ENCODE data around the gene LRIG3. TPM values are rescaled to one million over a fixed set of nuclear protein-coding genes. Genes with fewer than 3 reads are reported as not detected.

Gene LRIG3
- total RNA-seq, 4 donors from 2014 or later, result 163 to 222 (median 193) TPM

DNA sequence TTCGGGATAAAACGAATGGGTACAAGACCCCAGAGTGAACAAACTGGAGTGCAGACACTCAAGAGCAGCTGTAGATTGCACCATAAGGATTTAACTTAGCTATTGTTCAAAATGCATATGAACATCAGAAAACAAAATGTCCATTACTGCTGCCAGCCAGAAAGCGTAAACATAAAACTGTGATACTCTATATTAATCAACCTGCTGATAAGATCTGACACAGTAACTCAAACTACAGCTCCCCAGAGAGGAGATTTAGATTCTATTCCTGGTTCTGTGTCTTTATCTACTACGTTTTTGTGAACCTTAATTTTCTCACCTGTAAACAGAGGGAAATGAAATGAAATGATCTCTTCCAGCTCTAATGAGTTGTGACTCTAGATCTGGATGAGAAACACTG, 22.3 kb downstream of the LRIG3 start:
- DNase-seq, result no peak
- Histone ChIP-seq H3K4me3 (replicated peaks in 1 of 3) (no peak overlapping the region), H3K4me1 (peaks cover 50 to 57% of the 10 kb centered on the region in 2 donors), H3K9me3 (no peaks in the 10 kb centered on the region), H3K36me3 (no peaks in the 10 kb centered on the region), H3K27ac (peak overlapping the region in 2 of 3 donors; percentile 11 to 92), H3K27me3 (no peaks in the 10 kb centered on the region)
- WGBS, 2 donors, result 85 to 89% methylated on average over 4 of the region's 4 CpGs
- intact Hi-C loops (cut with DNase I), result no loop called here
- TF ChIP-seq, protein P1, sequence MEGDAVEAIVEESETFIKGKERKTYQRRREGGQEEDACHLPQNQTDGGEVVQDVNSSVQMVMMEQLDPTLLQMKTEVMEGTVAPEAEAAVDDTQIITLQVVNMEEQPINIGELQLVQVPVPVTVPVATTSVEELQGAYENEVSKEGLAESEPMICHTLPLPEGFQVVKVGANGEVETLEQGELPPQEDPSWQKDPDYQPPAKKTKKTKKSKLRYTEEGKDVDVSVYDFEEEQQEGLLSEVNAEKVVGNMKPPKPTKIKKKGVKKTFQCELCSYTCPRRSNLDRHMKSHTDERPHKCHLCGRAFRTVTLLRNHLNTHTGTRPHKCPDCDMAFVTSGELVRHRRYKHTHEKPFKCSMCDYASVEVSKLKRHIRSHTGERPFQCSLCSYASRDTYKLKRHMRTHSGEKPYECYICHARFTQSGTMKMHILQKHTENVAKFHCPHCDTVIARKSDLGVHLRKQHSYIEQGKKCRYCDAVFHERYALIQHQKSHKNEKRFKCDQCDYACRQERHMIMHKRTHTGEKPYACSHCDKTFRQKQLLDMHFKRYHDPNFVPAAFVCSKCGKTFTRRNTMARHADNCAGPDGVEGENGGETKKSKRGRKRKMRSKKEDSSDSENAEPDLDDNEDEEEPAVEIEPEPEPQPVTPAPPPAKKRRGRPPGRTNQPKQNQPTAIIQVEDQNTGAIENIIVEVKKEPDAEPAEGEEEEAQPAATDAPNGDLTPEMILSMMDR (IDR thresholded peaks at IDR 0.05), result no peak
- no peak for TF ChIP-seq POLR2A (IDR thresholded peaks at IDR 0.05)

DNA sequence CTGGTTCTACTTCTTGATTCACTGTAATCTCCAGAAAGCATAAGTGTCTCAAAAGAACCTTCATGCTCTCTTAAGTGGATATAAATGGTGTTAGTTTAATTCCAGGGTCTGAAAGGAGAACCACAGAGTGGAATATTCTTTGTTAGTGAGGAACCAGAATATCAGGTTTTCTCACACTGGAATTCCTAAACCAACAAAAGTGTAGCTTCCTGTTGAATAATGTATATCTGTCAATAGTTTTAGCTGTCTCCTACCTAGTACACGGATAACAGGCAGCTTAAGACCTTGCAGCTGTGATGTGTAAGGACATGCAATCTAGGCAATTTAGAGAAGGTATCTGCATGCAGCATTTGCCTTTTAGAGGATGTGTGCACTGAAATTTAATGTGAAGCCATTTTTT, 24.0 kb downstream of the LRIG3 start:
- Histone ChIP-seq H3K9me3 (no peaks in the 10 kb centered on the region), H3K4me3 (replicated peaks in 1 of 3) (no peak overlapping the region), H3K27me3 (no peaks in the 10 kb centered on the region), H3K27ac (peak overlapping the region; percentile 72 to 92 (median 77)), H3K4me1 (peaks cover 58 to 62% of the 10 kb centered on the region in 2 donors), H3K36me3 (no peaks in the 10 kb centered on the region)
- DNase-seq, result no peak
- intact Hi-C loops (cut with DNase I), result no loop called here
- 32 to 42% methylated on average over 1 of the region's 1 CpG for WGBS, 2 donors
- TF ChIP-seq POLR2A (IDR thresholded peaks at IDR 0.05), result no peak
- TF ChIP-seq, protein P1 (IDR thresholded peaks at IDR 0.05), result no peak

DNA sequence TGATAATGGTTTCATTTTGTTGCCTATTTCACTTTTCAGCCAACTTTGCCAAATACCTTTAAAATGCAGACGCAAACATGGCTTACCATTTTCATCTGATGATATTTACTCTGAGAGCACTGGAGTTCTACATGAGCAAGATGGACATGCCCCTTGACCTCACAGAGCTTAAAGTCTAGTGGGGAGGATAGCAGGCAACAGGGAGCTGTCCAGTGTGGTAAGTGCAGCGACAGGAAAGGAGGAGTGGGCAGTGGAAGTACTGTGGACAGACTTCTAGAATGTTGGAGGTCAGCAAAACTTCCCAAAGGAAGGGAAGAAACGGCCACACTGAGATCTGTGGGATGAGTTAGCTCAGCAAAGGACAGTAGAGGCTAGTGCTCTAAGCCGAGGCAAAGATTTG, 25.3 kb downstream of the LRIG3 start:
- DNase-seq, result no peak
- intact Hi-C loops (cut with DNase I), result no loop called here
- H3K27ac ChIP-seq, result peak overlapping the region; percentile 72 to 92 (median 77)
- no peaks in the 10 kb centered on the region for H3K27me3 ChIP-seq
- H3K4me1 ChIP-seq, result peaks cover 59 to 66% of the 10 kb centered on the region in 2 donors
- WGBS, 2 donors, result 67 to 73% methylated on average over 4 of the region's 4 CpGs
- H3K9me3 ChIP-seq, result no peaks in the 10 kb centered on the region
- TF ChIP-seq POLR2A (IDR thresholded peaks at IDR 0.05), result peak in 1 of 2 donors; percentile 35
- TF ChIP-seq, protein P1 (IDR thresholded peaks at IDR 0.05), result no peak
- no peak overlapping the region for H3K4me3 ChIP-seq (replicated peaks in 1 of 3)
- no peaks in the 10 kb centered on the region for H3K36me3 ChIP-seq

DNA sequence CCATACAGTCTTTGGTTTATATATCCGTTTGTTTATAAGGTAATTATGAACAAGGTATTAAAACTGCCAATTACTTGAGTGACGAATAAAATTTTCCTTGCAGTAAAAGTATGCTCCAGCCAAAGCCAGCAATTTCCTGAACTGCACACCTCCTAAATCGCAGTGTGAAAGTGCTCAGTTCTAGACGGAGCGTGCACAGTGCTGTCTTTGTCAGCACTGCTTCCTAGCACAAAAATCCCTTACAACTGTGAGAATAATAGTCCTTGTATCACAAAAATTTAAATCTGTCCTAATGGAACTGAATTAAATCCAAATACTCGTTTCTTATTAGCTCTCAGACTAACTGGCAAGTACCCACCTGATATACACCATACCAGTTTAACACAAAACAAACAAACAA, 26.3 kb downstream of the LRIG3 start:
- H3K27ac ChIP-seq, result peak overlapping the region; percentile 72 to 92 (median 77)
- H3K36me3 ChIP-seq, result no peaks in the 10 kb centered on the region
- H3K9me3 ChIP-seq, result no peaks in the 10 kb centered on the region
- H3K4me1 ChIP-seq, result peaks cover 66 to 70% of the 10 kb centered on the region in 2 donors
- no peak overlapping the region for H3K4me3 ChIP-seq (replicated peaks in 1 of 3)
- WGBS, 2 donors, result 56 to 63% methylated on average over 6 of the region's 6 CpGs
- no peak for DNase-seq
- TF ChIP-seq POLR2A (IDR thresholded peaks at IDR 0.05), result no peak
- TF ChIP-seq, protein P1 (IDR thresholded peaks at IDR 0.05), result no peak
- no peaks in the 10 kb centered on the region for H3K27me3 ChIP-seq
- intact Hi-C loops (cut with DNase I), result no loop called here

DNA sequence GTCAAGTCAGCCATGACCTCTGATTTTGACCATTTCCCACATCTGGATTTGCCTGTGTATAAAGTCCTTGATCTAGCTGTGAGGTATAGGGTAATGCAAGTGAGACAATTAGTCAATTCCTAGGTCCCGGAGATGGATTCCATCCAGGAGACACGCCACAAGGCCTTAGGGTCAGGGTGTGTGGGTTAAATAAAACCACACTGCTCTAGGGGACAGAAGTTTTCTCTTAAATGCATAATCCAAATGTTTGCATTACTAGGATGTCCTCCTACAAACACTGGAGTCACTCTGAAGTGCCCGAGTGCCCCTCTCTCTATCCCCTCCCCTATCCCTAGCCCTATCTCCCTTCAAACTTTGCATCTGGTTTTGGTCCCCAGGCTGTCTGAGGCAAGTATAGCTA, 26.8 kb downstream of the LRIG3 start:
- H3K4me3 ChIP-seq (replicated peaks in 1 of 3), result no peak overlapping the region
- H3K9me3 ChIP-seq, result no peaks in the 10 kb centered on the region
- 84 to 87% methylated on average over 3 of the region's 3 CpGs for WGBS, 2 donors
- H3K4me1 ChIP-seq, result peaks cover 70 to 71% of the 10 kb centered on the region in 2 donors
- no peaks in the 10 kb centered on the region for H3K27me3 ChIP-seq
- intact Hi-C loops (cut with DNase I), result no loop called here
- peak overlapping the region; percentile 28 to 92 (median 72) for H3K27ac ChIP-seq
- no peak for DNase-seq
- H3K36me3 ChIP-seq, result peaks cover 0 to 3% of the 10 kb centered on the region in 2 donors
- no peak for TF ChIP-seq POLR2A (IDR thresholded peaks at IDR 0.05)
- TF ChIP-seq, protein P1 (IDR thresholded peaks at IDR 0.05), result no peak

Measured in thyroid gland (tissue), 4 donors.